Fibroblast of peridontal ligament (primary cell): ENCODE measurements around the gene NR5A2.

ENCODE experiments used
- DNase-seq: peaks from one replicate; pipeline ENCODE4 v3.0.0-alpha.2; 2010; ENCODE audit errors: extremely low read depth

Gene NR5A2

GRCh38 chr1:200027264-200027823, at the start of gene NR5A2:
TSS of gene NR5A2 (plus strand) at chr1:200027710. CDS start at chr1:200027848, 138 bp downstream.
- no peak for DNase-seq

GRCh38 chr1:199978408-199978940, 49.0 kb upstream of the NR5A2 start:
- DNase-seq: peak; percentile 9

DNA sequence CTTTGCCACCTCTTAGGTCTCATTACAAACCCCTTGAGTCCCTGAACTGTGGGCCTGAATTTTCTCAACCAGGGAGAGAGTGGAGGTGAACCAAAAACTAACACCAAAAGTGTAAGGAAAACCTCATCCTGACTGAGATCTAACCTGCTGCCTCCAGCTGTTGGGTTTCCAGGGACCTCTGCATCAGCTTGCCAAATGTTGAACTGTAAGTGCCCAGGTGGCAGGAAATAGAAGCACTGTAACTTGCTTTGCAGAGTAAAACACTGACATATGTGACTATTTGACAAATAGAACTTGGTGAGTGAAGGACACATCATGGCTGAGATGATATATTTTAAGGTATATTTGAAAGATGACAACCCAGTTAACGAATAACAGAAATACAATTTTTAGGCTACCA, 48.4 kb upstream of the NR5A2 start:
- DNase-seq: no peak

- DNase-seq: no peak
These were observed 45.9 kb upstream of the NR5A2 start for GRCh38 chr1:199981584-199981983.

GRCh38 chr1:199982606-199983005, 44.9 kb upstream of the NR5A2 start:
- no peak for DNase-seq

DNA sequence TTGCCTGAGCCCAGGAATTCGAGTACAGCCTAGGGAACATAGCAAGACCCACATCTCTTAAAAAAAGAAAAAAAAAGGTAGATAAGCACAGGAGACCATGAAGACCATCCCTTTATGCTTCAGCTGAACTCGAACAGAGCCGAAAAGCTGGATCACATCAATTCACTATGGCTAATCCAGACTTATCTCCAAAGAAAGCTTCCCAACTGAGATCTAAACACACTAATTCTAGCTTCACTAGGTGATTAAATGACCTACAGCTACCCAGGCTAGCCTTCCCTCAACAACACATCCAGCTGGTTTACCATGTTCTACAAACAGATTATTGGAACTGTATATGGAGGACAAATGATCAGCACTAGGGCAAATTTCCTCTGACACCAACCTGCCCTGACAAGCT, 44.0 kb upstream of the NR5A2 start:
- no peak for DNase-seq

DNA sequence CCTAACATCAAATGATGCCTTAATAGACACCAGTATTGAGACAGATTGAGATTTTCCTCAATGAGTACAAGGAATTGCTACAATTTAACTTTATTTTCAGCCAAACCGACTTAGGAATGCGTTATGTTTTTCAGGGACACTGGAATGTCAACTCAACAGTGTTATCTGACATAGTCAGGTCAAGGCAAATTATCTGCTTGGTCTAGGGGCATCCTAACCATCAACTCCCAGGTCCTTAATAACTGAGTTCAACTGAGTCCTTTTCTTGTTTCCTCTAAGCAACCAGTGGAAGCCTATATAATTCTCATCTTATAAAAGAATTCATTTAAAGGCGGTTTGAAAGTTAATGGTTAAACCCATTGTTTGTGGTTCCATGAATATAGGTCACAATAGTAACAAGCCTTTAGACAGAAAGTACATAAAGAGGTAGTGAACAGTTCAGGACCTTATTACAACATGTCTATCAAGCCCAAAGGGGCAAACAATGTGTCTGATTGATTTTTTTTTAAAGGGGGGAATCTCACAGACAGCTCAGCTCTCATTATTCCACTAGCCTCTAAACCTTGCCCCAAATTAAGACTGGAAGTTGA, 32.3 kb upstream of the NR5A2 start:
- no peak for DNase-seq

DNA sequence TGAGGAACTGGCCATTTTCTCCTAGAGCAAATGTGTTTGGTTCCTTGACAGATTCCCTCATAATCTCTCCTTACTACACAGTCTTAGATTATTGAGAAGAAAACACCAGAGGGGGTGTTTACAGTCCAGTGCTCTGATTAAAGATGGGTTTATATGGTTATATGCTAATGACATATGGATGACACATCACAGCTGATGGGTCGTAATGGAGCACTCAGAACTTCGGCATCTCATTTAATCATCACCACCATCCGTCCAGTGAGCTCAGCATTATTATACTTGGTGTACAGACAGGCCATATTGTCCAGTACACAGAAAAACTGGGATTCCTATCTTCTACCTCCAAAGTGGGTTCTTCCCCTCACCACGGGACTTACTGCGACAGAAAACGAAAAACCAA, 22.3 kb upstream of the NR5A2 start:
- DNase-seq: no peak

DNA sequence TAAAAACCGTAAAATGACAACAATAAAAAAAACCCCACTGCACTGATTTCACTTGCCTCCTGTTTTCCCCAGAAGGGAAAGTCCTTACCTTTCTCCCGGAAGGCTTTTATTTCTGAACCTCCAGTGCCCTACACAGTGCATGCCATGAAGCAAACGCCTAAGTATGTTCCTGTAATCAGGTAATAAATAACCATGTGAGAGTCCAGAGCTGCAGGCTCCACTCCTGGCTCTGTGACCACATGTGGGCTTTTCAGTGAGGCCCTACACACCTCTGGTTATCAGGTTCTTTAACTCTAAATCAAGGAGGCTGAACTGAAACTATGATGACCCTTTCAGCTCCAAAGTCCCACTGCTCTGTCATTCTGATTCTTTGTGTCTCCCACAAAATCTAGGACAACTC, 20.8 kb upstream of the NR5A2 start:
- no peak for DNase-seq

- DNase-seq: peak; percentile 42
These were observed 11.7 kb upstream of the NR5A2 start for GRCh38 chr1:200015811-200016210.

- DNase-seq: no peak
These were observed 5.8 kb upstream of the NR5A2 start for GRCh38 chr1:200021577-200022238.

- DNase-seq: no peak
These were observed 5.2 kb upstream of the NR5A2 start for GRCh38 chr1:200022239-200022804.

- peak; percentile 27 for DNase-seq
These were observed 1.1 kb downstream of the NR5A2 start for GRCh38 chr1:200028586-200029034.

DNA sequence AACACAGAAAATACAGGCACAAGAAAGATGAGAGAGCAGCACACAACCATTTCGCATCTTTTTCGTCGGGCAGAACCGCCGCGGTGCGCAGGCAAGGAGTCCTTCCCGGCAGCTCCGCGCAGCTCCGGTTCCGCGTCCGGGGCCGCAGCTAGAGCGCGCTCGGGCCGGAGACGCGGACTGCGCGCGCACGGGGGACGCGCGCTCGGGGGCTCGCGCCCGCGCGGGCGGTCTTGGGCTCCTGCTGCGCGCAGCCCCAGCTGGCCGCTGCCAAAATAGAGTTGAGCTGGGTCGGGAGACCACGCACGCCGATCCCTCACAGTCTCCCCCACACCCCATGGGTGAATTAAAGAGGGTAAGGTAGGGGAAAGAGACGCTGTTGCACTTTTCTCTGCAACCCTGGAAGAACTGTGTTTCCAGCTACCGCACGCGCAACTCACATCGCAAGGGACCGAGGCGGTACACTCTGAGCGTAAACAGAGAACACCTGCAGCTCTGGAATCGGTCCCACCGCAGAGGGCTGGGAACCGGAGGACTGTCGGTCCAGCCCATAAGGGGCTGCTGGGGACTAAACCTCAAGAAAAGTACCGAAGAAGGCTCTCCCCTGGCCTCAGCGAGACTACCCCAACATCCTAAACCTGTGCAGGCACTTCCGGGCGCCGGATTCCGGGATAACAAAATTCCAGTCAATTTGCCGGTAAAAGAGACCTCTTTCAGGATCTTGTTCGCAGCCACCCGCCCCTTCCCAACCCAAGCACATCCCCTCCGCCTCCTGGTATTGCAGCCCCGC, 1.7 kb downstream of the NR5A2 start:
- no peak for DNase-seq

DNA sequence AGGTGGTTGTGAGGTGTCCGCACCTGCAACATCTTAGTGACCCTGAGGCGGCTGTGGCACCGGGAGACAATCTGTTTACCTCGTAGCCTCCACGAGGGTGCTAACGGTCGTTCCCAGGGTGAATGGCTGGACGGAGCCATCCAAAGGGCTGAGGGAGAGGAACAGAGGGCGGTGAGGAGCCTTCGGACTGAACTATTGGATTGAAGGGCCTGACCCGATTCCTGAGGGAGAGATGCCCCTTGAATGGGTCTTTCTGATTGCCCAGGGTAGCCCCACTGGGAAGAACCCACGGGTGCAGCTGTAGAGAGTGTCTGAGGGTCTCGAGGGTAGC, 2.3 kb downstream of the NR5A2 start:
- DNase-seq: no peak

GRCh38 chr1:200030791-200031190, 3.3 kb downstream of the NR5A2 start:
- no peak for DNase-seq

- DNase-seq: no peak
These were observed 6.2 kb downstream of the NR5A2 start for GRCh38 chr1:200033511-200034261.

- no peak for DNase-seq
These were observed 6.7 kb downstream of the NR5A2 start for GRCh38 chr1:200034262-200034557.

- DNase-seq: peak; percentile 55
These were observed 7.4 kb downstream of the NR5A2 start for GRCh38 chr1:200034761-200035396.

- no peak for DNase-seq
These were observed 8.0 kb downstream of the NR5A2 start for GRCh38 chr1:200035397-200035955.
